K562 (cell line): ENCODE data around the gene USP10.

Experiments
- CREBBP ChIP-seq: IDR thresholded peaks from one replicate; pipeline ENCODE4 v1.6.1; 2012; ENCODE audit warnings: low read depth, mild to moderate bottlenecking, control low read depth, inconsistent platforms, low read length
- EZH2 ChIP-seq: IDR thresholded peaks from 2 replicates; pipeline ENCODE4 v1.6.1; 2012; ENCODE audit warnings: low read depth, mild to moderate bottlenecking, inconsistent platforms, low read length, borderline replicate concordance
- FOXP1 ChIP-seq: sonication (generic); formaldehyde crosslinking; IDR thresholded peaks from 2 replicates; pipeline ENCODE4 v1.8.0; 2022; ENCODE audit warnings: mild to moderate bottlenecking, missing genetic modification reagents
- MAFK ChIP-seq: IDR thresholded peaks from 2 replicates; pipeline ENCODE4 v1.6.1; 2011; ENCODE audit warnings: low read length, improper control_type of control experiment
- MYC ChIP-seq, 2 experiments: fragments of 250-450 bp in 1 of 2; sonication (Bioruptor Pico) in 1 of 2; IDR thresholded peaks; 2 replicates each; pipeline versions ENCODE4 v1.5.1 to v1.6.1; 2012 to 2021; ENCODE audit warnings: low read depth in 2 of 2, borderline replicate concordance in 1 of 2, improper control_type of control experiment in 1 of 2, low read length in 1 of 2, mild to moderate bottlenecking in 1 of 2, moderate library complexity in 1 of 2
- NFXL1 ChIP-seq: fragments of 450-650 bp; formaldehyde crosslinking; IDR thresholded peaks from 2 replicates; pipeline ENCODE4 v1.4.0; 2021; ENCODE audit warnings: mild to moderate bottlenecking
- POLR2A ChIP-seq: fragments of 450-650 bp; conservative IDR thresholded peaks from 2 replicates; pipeline ENCODE4 v1.6.1; 2016
- TF ChIP-seq, protein P1 (sequence below), 3 experiments: IDR thresholded peaks in 2 of 3; conservative IDR thresholded peaks in 1 of 3; 2 replicates each; pipeline ENCODE4 v1.5.1; 2011 to 2012; ENCODE audit warnings: low read length in 3 of 3, mild to moderate bottlenecking in 3 of 3, control low read depth in 2 of 3, improper control_type of control experiment in 1 of 3, inconsistent platforms in 1 of 3, low read depth in 1 of 3, mixed read lengths in 1 of 3, moderate library complexity in 1 of 3; ENCODE audit not compliant: insufficient read depth in 2 of 3
- TF ChIP-seq, protein P2 (sequence below): sonication (generic); formaldehyde crosslinking; IDR thresholded peaks from 2 replicates; pipeline ENCODE4 v1.9.0; 2022; ENCODE audit warnings: mild to moderate bottlenecking, missing genetic modification reagents

GRCh38 chr16:84680843-84681629 lies 18.8 kb upstream of the USP10 start:
- TF ChIP-seq, protein P1, sequence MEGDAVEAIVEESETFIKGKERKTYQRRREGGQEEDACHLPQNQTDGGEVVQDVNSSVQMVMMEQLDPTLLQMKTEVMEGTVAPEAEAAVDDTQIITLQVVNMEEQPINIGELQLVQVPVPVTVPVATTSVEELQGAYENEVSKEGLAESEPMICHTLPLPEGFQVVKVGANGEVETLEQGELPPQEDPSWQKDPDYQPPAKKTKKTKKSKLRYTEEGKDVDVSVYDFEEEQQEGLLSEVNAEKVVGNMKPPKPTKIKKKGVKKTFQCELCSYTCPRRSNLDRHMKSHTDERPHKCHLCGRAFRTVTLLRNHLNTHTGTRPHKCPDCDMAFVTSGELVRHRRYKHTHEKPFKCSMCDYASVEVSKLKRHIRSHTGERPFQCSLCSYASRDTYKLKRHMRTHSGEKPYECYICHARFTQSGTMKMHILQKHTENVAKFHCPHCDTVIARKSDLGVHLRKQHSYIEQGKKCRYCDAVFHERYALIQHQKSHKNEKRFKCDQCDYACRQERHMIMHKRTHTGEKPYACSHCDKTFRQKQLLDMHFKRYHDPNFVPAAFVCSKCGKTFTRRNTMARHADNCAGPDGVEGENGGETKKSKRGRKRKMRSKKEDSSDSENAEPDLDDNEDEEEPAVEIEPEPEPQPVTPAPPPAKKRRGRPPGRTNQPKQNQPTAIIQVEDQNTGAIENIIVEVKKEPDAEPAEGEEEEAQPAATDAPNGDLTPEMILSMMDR (IDR thresholded peaks at IDR 0.05 in 2 of 3, conservative IDR thresholded peaks at IDR 0.05 in 1 of 3; ENCODE audit: insufficient read depth in 2 of 3, low read depth in 1 of 3, low read length in 3 of 3), result no peak
- peak; percentile 62; the same call in 1 of the 2 replicates for TF ChIP-seq MAFK
- no peak for TF ChIP-seq FOXP1 (CRISPR knock-in tag)
- TF ChIP-seq MYC (IDR thresholded peaks at IDR 0.05; ENCODE audit: low read depth, low read length), result no peak
- no peak for TF ChIP-seq MYC (CRISPR knock-in tag; IDR thresholded peaks at IDR 0.05; ENCODE audit: borderline replicate concordance, low read depth)
- TF ChIP-seq EZH2, result no peak
- no peak for TF ChIP-seq POLR2A
- TF ChIP-seq, protein P2, sequence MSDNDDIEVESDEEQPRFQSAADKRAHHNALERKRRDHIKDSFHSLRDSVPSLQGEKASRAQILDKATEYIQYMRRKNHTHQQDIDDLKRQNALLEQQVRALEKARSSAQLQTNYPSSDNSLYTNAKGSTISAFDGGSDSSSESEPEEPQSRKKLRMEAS, result no peak
- TF ChIP-seq CREBBP, result no peak
- no peak for TF ChIP-seq NFXL1 (CRISPR knock-in tag)
